GM12872 (cell line): ENCODE data around the gene CD52.

Experiments
- TF ChIP-seq, protein P1 (sequence below): IDR thresholded peaks from 3 replicates; pipeline ENCODE4 v1.5.1; 2011; ENCODE audit warnings: low read depth, mild to moderate bottlenecking, low read length, moderate library complexity; ENCODE audit not compliant: insufficient read depth

The CD52 gene

GRCh38 chr1:26306290-26307229 is 11.2 kb upstream of the CD52 start, which contains the start of gene UBXN11:
UBXN11 (minus strand) TSS chr1:26306636; CDS start chr1:26302883, 3,753 bp downstream.
- TF ChIP-seq, protein P1, sequence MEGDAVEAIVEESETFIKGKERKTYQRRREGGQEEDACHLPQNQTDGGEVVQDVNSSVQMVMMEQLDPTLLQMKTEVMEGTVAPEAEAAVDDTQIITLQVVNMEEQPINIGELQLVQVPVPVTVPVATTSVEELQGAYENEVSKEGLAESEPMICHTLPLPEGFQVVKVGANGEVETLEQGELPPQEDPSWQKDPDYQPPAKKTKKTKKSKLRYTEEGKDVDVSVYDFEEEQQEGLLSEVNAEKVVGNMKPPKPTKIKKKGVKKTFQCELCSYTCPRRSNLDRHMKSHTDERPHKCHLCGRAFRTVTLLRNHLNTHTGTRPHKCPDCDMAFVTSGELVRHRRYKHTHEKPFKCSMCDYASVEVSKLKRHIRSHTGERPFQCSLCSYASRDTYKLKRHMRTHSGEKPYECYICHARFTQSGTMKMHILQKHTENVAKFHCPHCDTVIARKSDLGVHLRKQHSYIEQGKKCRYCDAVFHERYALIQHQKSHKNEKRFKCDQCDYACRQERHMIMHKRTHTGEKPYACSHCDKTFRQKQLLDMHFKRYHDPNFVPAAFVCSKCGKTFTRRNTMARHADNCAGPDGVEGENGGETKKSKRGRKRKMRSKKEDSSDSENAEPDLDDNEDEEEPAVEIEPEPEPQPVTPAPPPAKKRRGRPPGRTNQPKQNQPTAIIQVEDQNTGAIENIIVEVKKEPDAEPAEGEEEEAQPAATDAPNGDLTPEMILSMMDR, result no peak

DNA sequence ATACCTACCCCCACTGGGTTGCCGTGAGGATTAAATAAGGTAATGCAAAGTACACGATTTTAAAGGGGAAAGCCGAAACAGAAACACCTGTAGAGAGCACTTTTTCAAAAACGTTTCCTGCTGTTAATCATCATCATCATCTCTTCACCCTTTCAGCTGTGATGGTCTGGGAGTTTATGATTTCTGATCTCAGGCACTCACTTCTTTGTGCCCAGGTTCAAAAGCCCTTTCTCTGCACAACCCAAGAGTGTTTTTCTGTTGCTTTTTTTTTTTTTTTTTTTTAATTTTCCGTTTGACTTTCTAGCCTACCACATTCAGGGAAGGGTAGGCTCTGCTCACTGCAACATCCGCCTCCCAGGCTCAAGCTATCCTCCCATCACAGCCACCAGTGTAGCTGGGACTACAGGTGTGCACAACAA is 10.4 kb upstream of the CD52 start:
- TF ChIP-seq, protein P1, result no peak

DNA sequence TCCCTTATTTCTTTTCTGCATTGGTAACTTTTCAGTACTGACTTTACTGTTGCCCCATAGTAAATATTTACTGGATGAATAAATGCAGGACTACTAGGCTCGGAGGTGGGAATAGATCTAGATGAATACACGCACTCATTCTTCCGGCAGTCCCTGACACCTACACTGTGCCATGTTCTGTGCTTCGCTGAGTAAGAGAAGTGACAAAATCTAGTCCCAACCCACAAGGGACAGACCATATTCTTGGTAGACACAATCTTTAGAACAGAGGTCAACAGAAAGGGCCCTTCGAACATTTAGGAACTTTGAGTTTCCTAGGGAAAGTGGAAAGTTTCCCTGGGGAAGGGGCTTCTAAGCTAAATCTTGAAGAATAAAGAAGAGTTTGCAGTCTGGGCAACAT is 3.3 kb upstream of the CD52 start:
- TF ChIP-seq, protein P1, result no peak

DNA sequence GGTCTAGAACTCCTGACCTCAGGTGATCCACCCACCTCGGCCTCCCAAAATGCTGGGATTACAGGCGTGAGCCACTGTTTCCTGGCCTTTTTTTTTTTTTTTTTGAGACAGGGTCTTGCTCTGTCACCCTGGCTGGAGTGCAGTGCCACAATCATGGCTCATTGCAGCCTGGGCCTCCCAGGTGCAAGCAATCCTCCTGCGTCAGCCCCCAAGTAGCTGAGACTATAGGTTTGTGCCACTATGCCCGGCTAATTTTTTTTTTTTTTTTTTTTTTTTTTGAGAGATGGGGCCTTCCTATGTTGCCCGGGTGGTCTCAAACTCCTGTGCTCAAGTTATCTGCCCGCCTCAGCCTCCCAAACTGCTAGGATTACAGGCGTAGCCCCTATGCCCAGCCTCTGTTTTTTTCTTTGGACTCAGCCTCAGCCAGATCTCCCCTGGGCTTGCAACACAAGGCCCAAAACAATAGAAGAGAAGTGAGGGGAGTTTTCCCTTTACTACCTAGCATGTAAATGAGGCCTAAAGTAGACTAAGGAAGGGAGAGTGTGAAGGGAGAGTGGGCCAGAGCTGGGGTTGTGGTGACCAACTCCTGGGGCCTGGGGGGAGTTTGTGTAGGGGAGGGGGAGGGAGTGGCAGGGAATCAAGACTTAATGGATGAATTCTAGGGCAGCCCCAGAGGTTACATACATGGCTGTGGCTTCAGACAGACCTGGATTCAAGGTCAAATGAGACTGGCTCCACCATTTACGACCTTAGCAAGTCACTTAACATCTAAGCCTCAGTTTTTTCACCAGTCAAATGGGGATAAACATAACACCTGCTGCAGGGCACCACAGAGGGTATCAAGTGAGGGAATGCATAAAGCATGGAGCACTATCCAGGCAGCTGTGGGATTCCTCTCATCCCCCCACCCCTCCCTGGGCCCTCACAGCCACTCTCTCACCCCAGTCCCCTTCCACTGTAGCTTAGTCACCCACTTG is 1.6 kb upstream of the CD52 start:
- TF ChIP-seq, protein P1, result no peak

GRCh38 chr1:26317146-26317545 is 612 bp upstream of the CD52 start:
- TF ChIP-seq, protein P1, result no peak

DNA sequence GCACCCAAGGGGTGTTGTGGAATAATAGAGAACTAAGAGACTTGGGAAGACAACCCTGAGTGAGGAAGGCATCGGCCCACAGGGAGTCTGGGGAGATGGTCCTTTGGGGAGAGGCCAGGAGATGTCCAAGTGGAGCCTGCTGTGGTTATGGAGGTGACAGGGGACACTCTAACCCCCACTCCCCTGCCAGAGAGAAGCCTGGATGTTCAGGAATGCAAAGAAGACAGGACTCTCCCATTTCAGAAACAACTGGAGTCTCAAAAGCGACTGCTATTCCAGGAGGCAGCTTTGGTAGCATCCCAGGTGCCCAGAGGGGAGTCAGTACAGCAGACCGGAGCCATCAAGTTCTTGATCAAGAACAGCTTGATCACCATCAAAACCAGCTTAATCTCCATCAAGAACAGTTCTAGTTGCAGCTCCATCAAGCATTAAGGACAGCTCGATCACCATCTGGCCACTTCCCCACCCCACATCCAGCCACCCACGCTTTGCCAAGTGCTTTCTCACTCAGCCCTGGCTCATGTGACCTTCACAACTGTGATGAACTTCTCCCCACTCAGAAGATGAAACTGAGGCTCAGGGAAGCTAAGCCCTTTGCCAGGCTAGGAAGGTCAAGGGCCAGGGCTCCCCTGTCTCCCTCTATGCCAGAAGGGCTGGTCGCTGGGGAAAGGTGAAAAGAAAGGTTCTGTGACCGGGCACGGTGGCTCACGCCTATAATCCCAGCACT is 743 bp downstream of the CD52 start:
- TF ChIP-seq, protein P1, result no peak
